Measurements from ENCODE around the gene ARFGEF3. TPM values are rescaled to one million over a fixed set of nuclear protein-coding genes. Genes with fewer than 3 reads are reported as not detected.

Gene ARFGEF3
- total RNA-seq, 1 experiment from 2014 or later = 7.0 TPM

- no peaks in the 10 kb centered on the region for H3K36me3 ChIP-seq (replicated peaks; ENCODE audit: control insufficient read depth, insufficient read depth, low read length)
- DNase-seq = no peak
- no peak overlapping the region for H3K4me3 ChIP-seq (ENCODE audit: insufficient read depth, low read depth, low read length)
- no peaks in the 10 kb centered on the region for H3K27me3 ChIP-seq (ENCODE audit: control insufficient read depth, insufficient read depth, low read length)
These were observed 73.5 kb downstream of the ARFGEF3 start for GRCh38 chr6:138235205-138235604.

- no peak for DNase-seq
- H3K4me3 ChIP-seq (ENCODE audit: insufficient read depth, low read depth, low read length) = no peak overlapping the region
- H3K36me3 ChIP-seq (replicated peaks; ENCODE audit: control insufficient read depth, insufficient read depth, low read length) = no peaks in the 10 kb centered on the region
- no peaks in the 10 kb centered on the region for H3K27me3 ChIP-seq (ENCODE audit: control insufficient read depth, insufficient read depth, low read length)
These were observed 74.0 kb downstream of the ARFGEF3 start for GRCh38 chr6:138235693-138236092.

GRCh38 chr6:138237463-138237862 is 75.7 kb downstream of the ARFGEF3 start:
- H3K36me3 ChIP-seq (replicated peaks; ENCODE audit: control insufficient read depth, insufficient read depth, low read length) = no peaks in the 10 kb centered on the region
- no peaks in the 10 kb centered on the region for H3K27me3 ChIP-seq (ENCODE audit: control insufficient read depth, insufficient read depth, low read length)
- no peak for DNase-seq
- H3K4me3 ChIP-seq (ENCODE audit: insufficient read depth, low read depth, low read length) = no peak overlapping the region

- no peak for DNase-seq
- no peaks in the 10 kb centered on the region for H3K27me3 ChIP-seq (ENCODE audit: control insufficient read depth, insufficient read depth, low read length)
- no peaks in the 10 kb centered on the region for H3K36me3 ChIP-seq (replicated peaks; ENCODE audit: control insufficient read depth, insufficient read depth, low read length)
These were observed 76.6 kb downstream of the ARFGEF3 start for GRCh38 chr6:138238368-138238767.

GRCh38 chr6:138239774-138240173 is 78.0 kb downstream of the ARFGEF3 start:
- Histone ChIP-seq H3K27me3 (ENCODE audit: control insufficient read depth, insufficient read depth, low read length) (no peaks in the 10 kb centered on the region), H3K4me3 (ENCODE audit: insufficient read depth, low read depth, low read length) (no peak overlapping the region), H3K36me3 (replicated peaks; ENCODE audit: control insufficient read depth, insufficient read depth, low read length) (no peaks in the 10 kb centered on the region)
- DNase-seq = no peak

More at GRCh38 chr6:138238368-138238767, 76.6 kb downstream of the ARFGEF3 start:
- H3K4me3 ChIP-seq (ENCODE audit: insufficient read depth, low read depth, low read length) = no peak overlapping the region

- Histone ChIP-seq H3K4me3 (ENCODE audit: insufficient read depth, low read depth, low read length) (no peak overlapping the region), H3K36me3 (replicated peaks; ENCODE audit: control insufficient read depth, insufficient read depth, low read length) (no peaks in the 10 kb centered on the region), H3K27me3 (ENCODE audit: control insufficient read depth, insufficient read depth, low read length) (no peaks in the 10 kb centered on the region)
- DNase-seq = no peak
These were observed 78.9 kb downstream of the ARFGEF3 start for GRCh38 chr6:138240476-138241245.

GRCh38 chr6:138241381-138241780 is 79.6 kb downstream of the ARFGEF3 start:
- Histone ChIP-seq H3K27me3 (ENCODE audit: control insufficient read depth, insufficient read depth, low read length) (no peaks in the 10 kb centered on the region), H3K4me3 (ENCODE audit: insufficient read depth, low read depth, low read length) (no peak overlapping the region), H3K36me3 (replicated peaks; ENCODE audit: control insufficient read depth, insufficient read depth, low read length) (no peaks in the 10 kb centered on the region)
- DNase-seq = no peak

GRCh38 chr6:138241934-138242333 is 80.2 kb downstream of the ARFGEF3 start:
- Histone ChIP-seq H3K4me3 (ENCODE audit: insufficient read depth, low read depth, low read length) (no peak overlapping the region), H3K27me3 (ENCODE audit: control insufficient read depth, insufficient read depth, low read length) (no peaks in the 10 kb centered on the region), H3K36me3 (replicated peaks; ENCODE audit: control insufficient read depth, insufficient read depth, low read length) (no peaks in the 10 kb centered on the region)
- no peak for DNase-seq

- H3K4me3 ChIP-seq (ENCODE audit: insufficient read depth, low read depth, low read length) = no peak overlapping the region
- H3K36me3 ChIP-seq (replicated peaks; ENCODE audit: control insufficient read depth, insufficient read depth, low read length) = no peaks in the 10 kb centered on the region
- H3K27me3 ChIP-seq (ENCODE audit: control insufficient read depth, insufficient read depth, low read length) = no peaks in the 10 kb centered on the region
- no peak for DNase-seq
These were observed 81.4 kb downstream of the ARFGEF3 start for GRCh38 chr6:138242987-138243592.

GRCh38 chr6:138245751-138246150 is 84.0 kb downstream of the ARFGEF3 start:
- DNase-seq = no peak
- Histone ChIP-seq H3K36me3 (replicated peaks; ENCODE audit: control insufficient read depth, insufficient read depth, low read length) (no peaks in the 10 kb centered on the region; the same call in 1 of the 2 replicates), H3K4me3 (ENCODE audit: insufficient read depth, low read depth, low read length) (no peak overlapping the region), H3K27me3 (ENCODE audit: control insufficient read depth, insufficient read depth, low read length) (no peaks in the 10 kb centered on the region)

- H3K4me3 ChIP-seq (ENCODE audit: insufficient read depth, low read depth, low read length) = no peak overlapping the region
- no peaks in the 10 kb centered on the region for H3K27me3 ChIP-seq (ENCODE audit: control insufficient read depth, insufficient read depth, low read length)
- no peak for DNase-seq
- no peaks in the 10 kb centered on the region; the same call in 1 of the 2 replicates for H3K36me3 ChIP-seq (replicated peaks; ENCODE audit: control insufficient read depth, insufficient read depth, low read length)
These were observed 85.1 kb downstream of the ARFGEF3 start for GRCh38 chr6:138246650-138247440.

GRCh38 chr6:138248011-138248410 is 86.3 kb downstream of the ARFGEF3 start:
- no peak for DNase-seq
- no peak overlapping the region for H3K4me3 ChIP-seq (ENCODE audit: insufficient read depth, low read depth, low read length)
- H3K27me3 ChIP-seq (ENCODE audit: control insufficient read depth, insufficient read depth, low read length) = no peaks in the 10 kb centered on the region
- no peaks in the 10 kb centered on the region; the same call in 1 of the 2 replicates for H3K36me3 ChIP-seq (replicated peaks; ENCODE audit: control insufficient read depth, insufficient read depth, low read length)

- no peak for DNase-seq
- H3K27me3 ChIP-seq (ENCODE audit: control insufficient read depth, insufficient read depth, low read length) = no peaks in the 10 kb centered on the region
- H3K4me3 ChIP-seq (ENCODE audit: insufficient read depth, low read depth, low read length) = no peak overlapping the region
- H3K36me3 ChIP-seq (replicated peaks; ENCODE audit: control insufficient read depth, insufficient read depth, low read length) = no peaks in the 10 kb centered on the region; the same call in 1 of the 2 replicates
These were observed 87.1 kb downstream of the ARFGEF3 start for GRCh38 chr6:138248878-138249277.

- no peak overlapping the region for H3K4me3 ChIP-seq (ENCODE audit: insufficient read depth, low read depth, low read length)
- no peaks in the 10 kb centered on the region for H3K27me3 ChIP-seq (ENCODE audit: control insufficient read depth, insufficient read depth, low read length)
- no peaks in the 10 kb centered on the region; the same call in 1 of the 2 replicates for H3K36me3 ChIP-seq (replicated peaks; ENCODE audit: control insufficient read depth, insufficient read depth, low read length)
- no peak for DNase-seq
These were observed 88.3 kb downstream of the ARFGEF3 start for GRCh38 chr6:138250053-138250452.
